GM19455 (cell line): ENCODE measurements around the gene SH3D19.
"Not testable (repeated sequence)": the region's sequence is repeated elsewhere in the genome, so short reads cannot be mapped to it uniquely, and the experiment has no call there.

ENCODE experiments used
- ATAC-seq: cut with Tn5 transposase; IDR thresholded peaks from one replicate; pipeline ENCODE4 v1.9.1; 2021; ENCODE audit not compliant: unreplicated experiment

Gene SH3D19

DNA sequence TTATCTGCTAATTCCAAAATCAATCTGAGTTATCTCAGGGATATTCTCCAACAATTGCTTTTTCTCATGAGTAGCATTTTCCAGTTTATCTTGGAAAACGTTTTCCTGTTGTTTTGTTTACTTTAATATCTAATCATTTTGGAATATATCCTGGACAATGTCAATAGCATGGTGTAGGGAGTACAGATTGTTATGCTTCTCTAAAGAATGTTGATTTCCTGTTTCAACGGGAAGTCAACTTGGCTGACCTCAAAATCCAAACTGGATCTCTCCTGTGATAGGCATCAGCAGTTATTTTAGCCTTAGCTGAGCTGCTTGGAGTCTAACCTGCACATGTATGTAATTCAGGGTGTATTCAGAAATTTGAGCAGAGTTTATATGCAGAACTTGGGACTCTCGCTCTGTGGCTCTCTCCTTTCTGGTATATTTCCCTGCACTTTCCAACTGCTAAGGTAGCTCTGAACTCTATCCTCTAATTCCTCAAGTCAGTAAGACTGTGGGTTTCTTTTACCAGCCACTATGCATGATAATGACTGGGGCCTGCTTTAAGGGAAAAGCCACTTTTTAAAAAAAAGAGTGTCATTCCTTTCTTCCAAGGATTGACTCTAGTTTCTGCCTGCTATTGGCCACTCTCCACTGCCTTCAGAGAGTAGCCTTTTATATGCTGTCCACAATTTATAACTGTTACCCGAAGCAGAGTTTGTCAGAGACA, 40.7 kb downstream of the SH3D19 start:
- no peak for ATAC-seq

DNA sequence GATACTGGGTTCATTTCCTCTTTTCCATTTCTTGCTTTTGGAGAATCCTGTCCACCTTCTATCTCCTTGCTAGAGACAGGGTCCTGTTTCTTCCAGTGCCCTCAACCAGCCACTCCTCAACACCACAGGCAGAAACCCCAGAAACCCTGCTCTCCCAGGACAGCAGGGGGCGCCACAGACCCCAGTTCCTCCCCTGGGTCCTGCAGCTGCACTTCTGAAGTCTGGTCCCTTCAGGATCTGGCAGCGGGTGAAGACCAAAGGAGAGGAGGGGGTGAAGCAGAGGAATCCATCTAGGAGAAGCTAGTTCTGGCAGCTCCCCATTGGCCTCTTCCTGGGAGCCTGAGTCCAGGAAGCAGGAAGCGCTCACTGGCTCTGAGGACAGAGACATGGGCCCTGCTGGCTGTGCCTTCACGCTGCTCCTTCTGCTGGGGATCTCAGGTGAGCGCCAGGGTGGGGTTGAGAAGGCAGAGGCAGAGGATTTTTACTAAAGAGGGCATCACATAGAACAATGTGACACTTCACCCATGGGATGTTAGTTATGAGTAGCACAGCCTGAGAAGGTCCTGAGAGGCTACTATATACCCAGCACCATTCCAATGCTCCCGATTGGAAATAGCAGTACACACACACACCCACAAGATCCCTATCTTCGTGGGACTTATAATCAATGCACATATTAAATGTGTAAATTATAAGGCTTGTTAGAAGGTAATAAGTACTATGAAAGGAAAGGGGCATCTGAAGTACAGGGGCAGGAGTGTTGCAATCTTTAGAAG, 48.4 kb downstream of the SH3D19 start, which contains the start of gene PRSS48:
PRSS48 (plus strand) TSS at position 375 of the 776 bp plus-strand sequence; CDS start at position 387, 12 bp downstream.
- ATAC-seq: peak; percentile 75

DNA sequence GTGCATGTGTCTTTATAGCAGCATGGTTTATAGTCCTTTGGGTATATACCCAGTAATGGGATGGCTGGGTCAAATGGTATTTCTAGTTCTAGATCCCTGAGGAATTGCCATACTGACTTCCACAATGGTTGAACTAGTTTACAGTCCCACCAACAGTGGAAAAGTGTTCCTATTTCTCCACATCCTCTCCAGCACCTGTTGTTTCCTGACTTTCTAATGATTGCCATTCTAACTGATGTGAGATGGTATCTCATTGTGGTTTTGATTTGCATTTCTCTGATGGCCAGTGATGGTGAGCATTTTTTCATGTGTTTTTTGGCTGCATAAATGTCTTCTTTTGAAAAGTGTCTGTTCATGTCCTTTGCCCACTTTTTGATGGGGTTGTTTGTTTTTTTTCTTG, 56.5 kb downstream of the SH3D19 start:
- not testable (repeated sequence) for ATAC-seq

DNA sequence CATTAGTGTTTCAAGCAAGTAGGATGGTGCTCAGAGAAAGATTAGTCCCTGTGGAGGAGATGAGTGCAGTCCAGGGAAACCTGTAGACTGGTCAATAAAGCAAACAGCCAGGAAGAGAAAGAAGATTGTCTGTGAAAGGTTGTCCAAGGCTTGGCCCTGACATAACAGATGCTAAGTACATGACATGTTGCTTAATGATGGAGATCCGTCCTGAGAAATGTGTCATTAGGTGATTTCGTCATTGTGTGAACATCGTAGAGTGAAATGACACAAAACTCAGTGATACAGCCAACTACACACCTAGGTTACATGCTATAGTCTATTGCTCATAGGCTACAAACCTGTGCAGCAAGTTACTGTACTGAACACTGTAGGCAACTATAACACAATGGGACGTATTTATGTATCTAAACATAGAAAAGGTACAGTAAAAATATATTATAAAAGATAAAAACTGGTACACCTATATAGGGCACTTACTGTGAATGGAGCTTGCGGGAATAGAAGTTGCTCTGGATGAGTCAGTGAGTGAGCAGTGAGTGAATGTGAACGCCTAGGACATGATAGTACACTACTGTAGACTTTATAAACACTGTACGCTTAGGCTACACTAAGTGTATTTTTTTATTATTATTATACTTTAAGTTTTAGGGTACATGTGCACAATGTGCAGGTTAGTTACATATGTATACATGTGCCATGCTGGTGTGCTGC, 57.4 kb downstream of the SH3D19 start:
- ATAC-seq: no peak

DNA sequence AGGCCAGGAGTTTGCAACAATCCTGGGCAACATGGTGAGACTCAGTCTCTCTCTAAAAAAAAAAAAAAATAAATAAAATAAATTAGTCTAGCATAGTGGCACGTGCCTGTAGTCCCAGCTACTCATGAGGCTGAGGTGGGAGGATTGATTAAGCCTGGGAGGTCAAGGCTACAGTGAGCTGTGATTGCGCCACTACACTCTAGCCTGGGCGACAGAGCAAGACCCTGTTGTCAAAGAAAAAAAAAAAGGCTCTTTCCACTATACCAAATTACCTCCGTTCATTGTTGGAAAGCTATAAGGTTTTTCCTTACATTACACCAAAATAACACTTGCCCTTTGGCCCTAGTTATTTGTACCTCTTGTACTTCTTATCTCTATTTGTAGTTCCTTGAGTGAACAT, 58.3 kb downstream of the SH3D19 start:
- no peak for ATAC-seq

DNA sequence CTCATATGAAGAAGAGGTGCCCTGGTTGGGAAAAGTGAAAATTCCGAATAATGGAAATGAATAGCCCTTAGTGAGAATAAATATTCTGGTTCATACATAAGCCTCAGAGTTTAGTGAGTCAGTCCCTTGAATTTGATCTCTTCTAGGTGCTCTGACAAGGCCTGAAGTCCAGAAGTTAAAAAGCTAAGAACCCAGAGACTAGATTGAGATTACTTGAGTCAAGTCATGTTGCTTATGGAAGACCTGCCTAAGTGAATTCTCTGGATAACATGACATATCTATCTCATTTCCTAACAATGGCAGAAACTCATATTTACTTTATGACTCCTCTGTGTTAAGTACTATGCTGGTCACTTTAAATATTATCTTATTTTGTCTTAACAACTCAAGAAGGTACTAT, 58.9 kb downstream of the SH3D19 start:
- ATAC-seq: no peak

DNA sequence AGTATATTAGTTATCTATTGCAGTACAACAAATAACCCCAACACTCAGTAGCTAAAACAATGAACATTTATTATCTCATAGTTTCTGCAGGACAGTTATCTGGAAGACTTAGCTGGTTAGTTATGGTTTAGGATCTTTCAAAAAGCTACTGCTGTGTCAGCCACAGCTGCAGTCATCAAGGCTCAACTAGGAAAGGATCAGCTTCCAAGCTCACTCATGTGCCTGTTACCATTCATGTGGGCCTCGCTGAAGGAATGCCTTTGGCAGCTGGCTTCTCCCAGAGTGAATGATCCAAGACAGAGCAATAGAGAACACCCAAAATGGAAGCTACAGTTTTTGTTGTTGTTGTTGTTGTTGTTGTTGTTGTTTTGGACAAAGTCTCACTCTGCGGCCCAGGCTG, 62.0 kb downstream of the SH3D19 start:
- ATAC-seq: no peak

DNA sequence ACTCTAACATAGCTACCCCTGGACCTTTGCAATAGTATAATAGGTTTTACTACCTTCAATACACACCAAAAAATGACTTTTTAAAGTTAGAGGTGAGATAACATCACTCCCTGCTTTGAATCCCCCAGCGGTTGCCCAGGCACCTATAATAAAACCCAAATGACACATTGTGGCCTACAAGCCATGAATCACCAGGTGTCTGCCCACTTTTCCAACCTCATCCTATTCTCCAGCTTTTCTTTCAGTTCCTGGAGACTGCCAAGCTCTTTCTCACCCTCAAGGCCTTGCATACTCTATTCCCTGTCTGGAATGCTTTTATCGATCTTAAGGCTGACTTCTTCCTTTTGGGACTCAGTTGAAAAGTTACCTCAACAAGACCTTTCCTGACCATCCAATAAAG, 64.9 kb downstream of the SH3D19 start:
- no peak for ATAC-seq

DNA sequence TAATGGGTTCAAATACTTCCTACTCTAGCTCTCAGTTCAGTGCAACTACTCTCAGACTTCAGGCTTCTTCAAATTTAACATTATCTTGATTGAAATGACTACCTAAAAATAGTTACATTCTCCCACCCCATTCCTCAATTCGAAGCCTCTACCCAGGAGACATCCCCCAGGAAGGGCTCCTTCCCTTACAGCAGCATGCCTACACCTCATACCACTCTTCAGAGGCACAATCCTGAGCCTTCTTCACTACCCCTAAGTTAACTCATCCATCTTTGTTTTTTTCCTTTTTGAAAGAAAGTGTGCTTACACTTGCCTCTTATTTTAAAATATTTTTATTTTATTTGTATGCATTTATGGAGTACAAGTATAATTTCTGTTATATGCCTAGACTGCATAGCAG, 65.7 kb downstream of the SH3D19 start:
- ATAC-seq: no peak

DNA sequence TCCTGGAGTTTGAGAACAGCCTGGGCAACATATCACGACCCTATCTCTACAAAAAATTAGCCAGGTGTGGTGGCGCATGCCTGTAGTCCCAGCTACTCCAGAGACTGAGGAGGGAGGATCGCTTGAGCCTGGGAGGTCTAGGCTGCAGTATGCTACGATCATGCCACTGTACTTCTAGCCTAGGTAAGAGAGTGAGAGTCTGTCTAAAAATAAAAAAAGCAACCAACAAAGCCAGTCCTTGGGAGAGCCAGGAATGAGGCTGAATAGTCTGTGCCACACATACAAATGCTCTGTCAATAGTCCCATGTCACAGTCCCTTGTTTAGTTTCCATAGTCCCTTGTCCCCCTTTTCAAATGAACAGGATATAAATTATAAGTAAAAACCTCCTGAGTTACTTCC, 67.7 kb downstream of the SH3D19 start:
- no peak for ATAC-seq

DNA sequence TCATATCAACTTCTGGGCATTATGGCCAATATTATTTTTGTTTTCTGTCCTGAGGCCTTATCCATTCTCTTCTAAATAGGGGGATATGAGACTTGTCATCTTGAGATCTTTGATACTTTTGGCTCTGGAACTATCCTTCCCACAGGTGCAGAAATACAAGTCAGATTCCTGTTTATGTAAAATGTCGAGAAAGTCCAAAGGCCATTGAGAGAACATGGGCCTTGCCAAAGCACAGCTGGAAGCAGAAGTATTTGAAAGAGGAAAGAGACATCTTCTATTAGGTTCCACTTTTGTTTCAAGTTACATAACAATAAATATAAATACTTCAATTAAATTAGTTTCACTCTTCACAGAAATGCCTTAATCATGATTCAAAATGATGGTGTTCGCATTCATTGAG, 69.3 kb downstream of the SH3D19 start:
- no peak for ATAC-seq

DNA sequence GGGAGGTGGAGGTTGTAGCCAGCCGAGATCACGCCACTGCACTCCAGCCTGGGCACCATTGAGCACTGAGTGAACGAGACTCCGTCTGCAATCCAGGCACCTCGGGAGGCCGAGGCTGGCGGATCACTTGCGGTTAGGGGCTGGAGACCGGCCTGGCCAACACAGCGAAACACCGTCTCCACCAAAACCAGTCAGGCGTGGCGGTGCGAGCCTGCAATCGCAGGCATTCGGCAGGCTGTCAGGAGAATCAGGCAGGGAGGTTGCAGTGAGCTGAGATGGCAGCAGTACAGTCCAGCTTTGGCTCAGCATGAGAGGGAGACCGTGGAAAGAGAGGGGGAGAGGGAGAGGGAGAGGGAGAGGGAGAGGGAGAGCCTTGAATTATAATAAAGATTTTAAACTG, 69.7 kb downstream of the SH3D19 start:
- not testable (repeated sequence) for ATAC-seq

DNA sequence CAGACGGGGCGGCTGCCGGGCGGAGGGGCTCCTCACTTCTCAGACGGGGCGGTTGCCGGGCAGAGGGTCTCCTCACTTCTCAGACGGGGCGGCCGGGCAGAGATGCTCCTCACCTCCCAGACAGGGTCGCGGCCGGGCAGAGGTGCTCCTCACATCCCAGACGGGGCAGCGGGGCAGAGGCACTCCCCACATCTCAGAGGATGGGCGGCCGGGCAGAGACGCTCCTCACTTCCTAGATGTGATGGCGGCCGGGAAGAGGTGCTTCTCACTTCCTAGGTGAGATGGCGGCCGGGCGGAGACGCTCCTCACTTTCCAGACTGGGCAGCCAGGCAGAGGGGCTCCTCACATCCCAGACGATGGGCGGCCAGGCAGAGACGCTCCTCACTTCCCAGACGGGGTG, 70.2 kb downstream of the SH3D19 start:
- not testable (repeated sequence) for ATAC-seq

DNA sequence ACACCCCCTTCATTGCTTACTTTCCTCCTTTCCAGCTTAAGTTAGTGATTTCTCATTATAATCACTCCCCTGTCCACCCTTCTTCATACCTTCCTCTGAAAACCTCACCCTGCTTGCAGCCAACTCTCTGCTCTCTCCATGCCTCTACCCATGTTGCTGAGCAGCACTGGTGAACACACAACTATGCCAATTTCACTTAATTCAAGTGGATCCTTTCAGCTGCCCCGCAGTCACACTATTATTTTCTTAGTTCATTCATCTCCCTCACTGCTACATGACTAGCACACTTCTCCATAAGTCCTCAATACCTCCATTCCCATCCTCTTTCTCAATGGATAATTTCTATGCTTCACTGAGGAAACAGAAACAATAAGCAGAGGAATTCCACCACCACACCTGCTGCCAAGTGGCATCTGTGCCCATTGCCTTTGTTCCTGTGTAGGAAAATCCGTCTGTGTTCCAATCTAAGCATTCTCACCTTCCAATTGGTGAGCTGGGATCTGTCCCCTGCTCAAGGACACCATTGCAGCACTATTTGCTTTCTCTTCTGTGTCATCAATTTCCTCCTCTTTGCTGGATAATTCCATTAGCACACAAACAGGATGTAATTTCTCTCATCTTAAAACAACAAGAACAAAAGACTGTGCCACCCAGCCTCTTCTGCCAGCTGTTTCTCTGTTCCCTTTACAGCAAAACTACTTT, 73.7 kb downstream of the SH3D19 start:
- ATAC-seq: no peak

DNA sequence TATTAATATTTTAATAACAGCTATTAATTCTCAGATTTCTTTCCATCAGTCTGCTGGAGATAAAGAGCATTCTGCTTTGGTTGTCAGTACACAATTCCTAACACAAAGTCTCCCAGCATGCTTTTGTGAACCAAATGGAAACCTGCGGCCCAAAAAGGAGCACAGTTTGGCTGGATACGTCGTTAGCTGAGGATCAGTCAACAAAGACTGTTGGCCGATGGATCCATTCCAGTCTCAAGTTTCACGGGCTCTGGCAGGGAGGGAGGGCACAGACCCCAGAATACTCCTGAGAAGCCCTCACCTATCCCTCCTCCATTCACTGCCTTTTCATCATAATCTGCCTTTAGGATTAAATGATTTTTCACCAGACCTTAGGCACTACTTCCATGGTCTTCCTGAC, 74.7 kb downstream of the SH3D19 start:
- no peak for ATAC-seq

DNA sequence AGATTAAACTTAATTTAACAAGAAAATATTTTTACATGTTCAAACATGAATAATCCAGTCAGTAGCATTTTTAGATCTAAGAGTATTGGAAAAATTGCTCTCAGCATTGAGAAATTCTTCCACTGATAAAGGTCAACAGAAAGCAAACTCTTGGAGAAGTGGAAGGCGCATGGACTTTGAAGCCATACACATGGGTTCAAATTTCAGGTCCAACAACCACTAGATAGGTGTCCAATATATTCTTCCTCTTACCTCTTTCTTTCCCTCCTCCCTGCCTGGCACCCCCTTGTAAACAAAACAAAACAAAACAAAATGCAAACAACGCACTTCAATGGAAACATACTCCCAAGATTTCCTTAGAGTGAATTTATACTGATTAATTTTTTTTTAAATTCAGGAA, 76.9 kb downstream of the SH3D19 start:
- no peak for ATAC-seq

DNA sequence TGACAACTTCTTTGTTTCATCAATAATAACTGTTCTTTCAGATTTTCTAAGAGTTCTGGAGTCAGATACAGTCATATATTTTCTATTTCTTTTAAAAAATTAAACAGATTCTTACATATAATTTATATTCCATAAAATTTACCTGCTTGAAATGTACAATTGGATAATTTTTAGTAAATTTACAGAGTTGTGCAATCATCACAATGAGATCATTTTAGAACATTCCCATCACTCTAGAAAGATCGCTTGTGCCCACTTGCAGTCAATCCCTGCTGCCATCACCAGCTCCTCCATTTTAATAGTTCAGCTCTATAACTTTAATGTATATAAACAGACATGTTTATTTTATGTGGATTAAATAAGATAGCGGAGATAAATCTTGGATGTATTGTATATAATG, 78.0 kb downstream of the SH3D19 start:
- no peak for ATAC-seq

DNA sequence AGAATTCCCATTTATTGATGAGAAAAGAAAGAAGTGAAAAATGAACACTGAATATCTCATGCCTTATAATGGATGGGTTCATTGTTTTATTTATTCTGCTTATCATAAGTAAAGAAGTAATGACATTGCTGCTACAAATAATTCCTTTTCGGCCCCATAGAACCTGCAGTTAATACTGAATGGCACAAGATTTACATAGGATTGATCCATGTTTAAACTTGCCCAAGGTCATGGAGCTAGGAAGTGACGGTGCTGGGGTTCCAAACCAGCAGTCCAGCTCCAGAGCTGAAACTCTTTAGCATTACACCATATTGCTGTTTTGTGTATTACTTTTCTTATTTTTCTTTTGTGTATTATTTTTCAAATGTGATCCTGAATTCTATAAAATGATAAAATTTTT, 78.7 kb downstream of the SH3D19 start:
- no peak for ATAC-seq

DNA sequence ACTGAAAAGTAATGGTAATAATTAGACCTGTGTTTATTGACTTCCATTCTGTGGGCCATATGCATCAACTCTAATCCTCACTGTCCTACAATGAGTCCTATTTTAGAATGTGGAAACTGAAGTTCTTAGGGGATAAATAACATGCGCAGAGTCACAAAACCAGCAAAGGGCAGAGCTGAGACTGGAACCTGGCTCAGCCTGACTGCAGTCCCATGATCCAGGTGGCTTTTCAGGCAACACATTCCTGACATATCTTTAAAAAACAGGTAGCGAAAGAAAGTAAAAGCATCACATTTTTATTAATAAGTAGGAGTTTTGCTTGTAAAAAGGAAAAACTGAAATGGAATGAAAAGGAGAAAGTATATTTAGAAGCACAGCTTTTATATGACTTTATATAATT, 83.1 kb downstream of the SH3D19 start:
- no peak for ATAC-seq

DNA sequence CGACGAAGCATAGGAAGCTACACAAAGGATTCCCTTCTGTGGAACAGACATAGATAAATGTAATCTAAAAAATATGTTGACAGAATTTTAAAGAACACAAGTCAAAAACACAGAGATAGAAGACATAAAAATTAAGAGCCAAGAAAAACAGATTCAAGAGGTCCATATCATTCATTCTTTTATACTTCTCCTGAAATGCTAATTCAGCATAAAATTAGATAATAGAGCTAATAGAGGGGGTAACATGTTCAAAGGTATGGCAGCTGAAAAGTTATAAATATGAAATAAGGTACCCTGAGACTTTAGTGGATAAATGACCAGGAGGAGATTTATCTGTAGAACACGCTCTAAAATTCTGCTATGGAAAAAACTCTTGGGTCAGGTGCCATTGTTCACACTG, 85.8 kb downstream of the SH3D19 start:
- no peak for ATAC-seq

DNA sequence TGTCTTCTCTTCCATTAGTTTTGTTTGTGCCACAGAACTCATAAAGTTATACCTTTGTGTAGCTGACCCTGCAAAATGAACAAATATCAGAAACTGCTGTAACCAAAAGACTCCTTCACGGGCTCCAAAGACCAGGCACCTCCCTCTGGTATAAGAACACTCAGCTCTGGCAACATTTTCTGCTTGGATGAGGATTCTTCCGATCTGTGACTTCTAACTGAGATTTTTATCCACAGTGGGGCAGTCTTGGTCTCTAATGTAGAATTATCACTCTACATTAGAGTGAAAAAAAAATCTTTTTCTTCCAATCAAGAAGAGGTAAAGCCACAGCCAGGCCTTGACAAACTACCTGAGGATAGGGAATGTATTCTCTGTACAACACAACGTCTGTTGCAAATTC, 86.9 kb downstream of the SH3D19 start:
- ATAC-seq: no peak
